WERI-Rb-1 (cell line): Measurements from ENCODE around the gene TBC1D32.
"Not testable (repeated sequence)": the region's sequence is repeated elsewhere in the genome, so short reads cannot be mapped to it uniquely, and the experiment has no call there.

ENCODE experiments used
- DNase-seq: peaks from one replicate; pipeline ENCODE4 v3.0.0-alpha.2; 2020
- H3K27ac ChIP-seq: fragments of 250-450 bp; sonication (Bioruptor Pico); 2 replicates; pipeline ENCODE4 v1.5.1; 2020; ENCODE audit warnings: mild to moderate bottlenecking, moderate library complexity
- H3K27me3 ChIP-seq: fragments of 250-450 bp; sonication (Bioruptor Pico); 2 replicates; pipeline ENCODE4 v1.5.1; 2021; ENCODE audit warnings: mild to moderate bottlenecking, low read depth, moderate library complexity; ENCODE audit not compliant: insufficient read depth, severe bottlenecking
- H3K36me3 ChIP-seq: fragments of 250-450 bp; sonication (Bioruptor Pico); 2 replicates; pipeline ENCODE4 v1.5.1; 2020; ENCODE audit warnings: mild to moderate bottlenecking, moderate library complexity
- H3K4me3 ChIP-seq: 2 replicates; pipeline ENCODE4 v1.5.1; 2011; ENCODE audit warnings: low read depth, mild to moderate bottlenecking, control low read depth, low read length
- H3K9me3 ChIP-seq: fragments of 250-450 bp; sonication (Bioruptor Pico); 2 replicates; pipeline ENCODE4 v1.5.1; 2021; ENCODE audit warnings: mild to moderate bottlenecking, moderate library complexity; ENCODE audit not compliant: severe bottlenecking
- CTCF ChIP-seq: IDR thresholded peaks from 2 replicates; pipeline ENCODE4 v1.5.1; 2011; ENCODE audit warnings: low read depth, mild to moderate bottlenecking, control low read depth, inconsistent platforms, low read length

Gene TBC1D32

GRCh38 chr6:121188356-121188755 lies 145.9 kb downstream of the TBC1D32 start:
- Histone ChIP-seq H3K9me3 (no peaks in the 10 kb centered on the region), H3K36me3 (no peaks in the 10 kb centered on the region), H3K4me3 (no peak overlapping the region), H3K27ac (no peak overlapping the region), H3K27me3 (no peaks in the 10 kb centered on the region)
- TF ChIP-seq CTCF = no peak
- DNase-seq = no peak

DNA sequence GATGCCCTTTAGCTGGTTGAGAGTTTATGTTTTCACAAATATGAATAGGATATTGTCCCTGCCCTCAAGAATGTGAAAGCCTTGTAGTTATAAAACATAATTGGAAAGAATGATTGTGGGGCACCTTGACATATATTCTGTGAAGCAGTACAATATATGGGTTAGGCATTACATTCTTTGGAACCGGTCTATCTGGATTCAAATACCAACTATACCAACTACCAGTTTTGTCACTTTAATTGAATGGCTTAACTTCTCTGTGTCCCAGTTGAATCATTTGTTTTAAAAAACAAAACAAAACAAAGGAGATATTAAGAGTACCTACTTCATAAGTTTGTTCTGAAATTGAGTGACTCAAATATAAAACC lies 146.5 kb downstream of the TBC1D32 start:
- no peak overlapping the region for H3K27ac ChIP-seq
- no peaks in the 10 kb centered on the region for H3K9me3 ChIP-seq
- H3K4me3 ChIP-seq = no peak overlapping the region
- no peak for TF ChIP-seq CTCF
- no peak for DNase-seq
- no peaks in the 10 kb centered on the region for H3K27me3 ChIP-seq
- H3K36me3 ChIP-seq = no peaks in the 10 kb centered on the region

GRCh38 chr6:121187200-121187832 lies 147.0 kb downstream of the TBC1D32 start:
- H3K27me3 ChIP-seq = no peaks in the 10 kb centered on the region
- no peak overlapping the region for H3K4me3 ChIP-seq
- TF ChIP-seq CTCF = no peak
- H3K36me3 ChIP-seq = no peaks in the 10 kb centered on the region
- H3K9me3 ChIP-seq = no peaks in the 10 kb centered on the region
- no peak for DNase-seq
- H3K27ac ChIP-seq = no peak overlapping the region

DNA sequence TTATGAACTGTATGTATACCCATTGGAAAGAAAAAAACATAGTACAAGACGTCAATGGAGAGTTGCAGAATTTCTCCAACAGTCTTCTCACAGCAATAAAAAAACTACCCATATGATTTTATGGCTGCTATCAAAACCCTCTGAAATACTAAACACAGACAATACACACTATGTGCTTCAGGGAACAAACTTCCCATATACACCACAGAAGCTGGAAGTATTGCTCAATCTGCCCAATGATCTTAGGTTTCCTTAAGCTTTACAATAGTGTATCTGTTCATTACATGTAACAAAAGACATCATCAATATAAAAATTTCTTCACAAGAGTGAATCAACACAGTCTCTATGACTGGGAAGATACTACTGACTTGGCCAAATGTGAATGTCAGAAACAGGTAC lies 150.5 kb downstream of the TBC1D32 start:
- Histone ChIP-seq H3K27me3 (no peaks in the 10 kb centered on the region), H3K36me3 (no peaks in the 10 kb centered on the region), H3K27ac (no peak overlapping the region), H3K9me3 (no peaks in the 10 kb centered on the region), H3K4me3 (no peak overlapping the region)
- no peak for TF ChIP-seq CTCF
- no peak for DNase-seq

- TF ChIP-seq CTCF = no peak
- no peak overlapping the region for H3K27ac ChIP-seq
- no peaks in the 10 kb centered on the region for H3K9me3 ChIP-seq
- no peaks in the 10 kb centered on the region for H3K27me3 ChIP-seq
- no peak for DNase-seq
- no peak overlapping the region for H3K4me3 ChIP-seq
- no peaks in the 10 kb centered on the region for H3K36me3 ChIP-seq
Measured at GRCh38 chr6:121175827-121176226, 158.5 kb downstream of the TBC1D32 start.

- H3K9me3 ChIP-seq, H3K4me3 ChIP-seq, H3K27ac ChIP-seq, H3K36me3 ChIP-seq, H3K27me3 ChIP-seq, DNase-seq: not testable (repeated sequence)
Measured at GRCh38 chr6:121172451-121172850, 161.8 kb downstream of the TBC1D32 start.
